ENCODE measurements around the gene RIOK2.

The RIOK2 gene

DNA sequence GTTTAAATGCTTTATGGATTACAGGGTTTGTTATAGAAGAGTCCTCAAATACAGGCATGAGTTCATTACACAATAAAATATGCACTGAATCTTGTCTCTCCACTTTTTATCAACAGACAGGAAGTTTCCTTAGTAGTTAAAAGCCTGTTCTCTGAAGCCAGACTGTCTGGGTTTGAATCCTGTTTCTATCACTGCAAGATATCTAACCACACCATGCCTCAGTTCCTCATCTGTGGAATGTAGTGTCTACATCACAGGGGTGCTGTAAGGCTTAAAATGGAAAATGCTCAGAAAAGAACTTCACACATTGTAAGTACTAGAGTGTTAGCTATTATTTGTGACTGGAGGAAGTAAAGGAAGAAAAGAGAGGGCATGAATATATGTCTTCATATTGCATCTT lies 49.9 kb downstream of the RIOK2 start:
- H3K27ac ChIP-seq (replicated peaks): no peak overlapping the region
- no peak overlapping the region for H3K4me3 ChIP-seq (replicated peaks; ENCODE audit: insufficient read depth, low read length)
- DNase-seq (ENCODE audit: low read depth in 1 of 2, low spot score in 1 of 2): peak in 1 of 2 experiments; percentile 10
- H3K27me3 ChIP-seq (ENCODE audit: insufficient read depth, poor library complexity, severe bottlenecking): no peaks in the 10 kb centered on the region
- TF ChIP-seq SPI1 (IDR thresholded peaks at IDR 0.05; ENCODE audit: borderline replicate concordance, low read depth) (no peak), GABPA (IDR thresholded peaks at IDR 0.05; ENCODE audit: low read depth) (no peak), POLR2AphosphoS5 (IDR thresholded peaks at IDR 0.05; ENCODE audit: low read depth) (no peak)
- TF ChIP-seq, protein P1, sequence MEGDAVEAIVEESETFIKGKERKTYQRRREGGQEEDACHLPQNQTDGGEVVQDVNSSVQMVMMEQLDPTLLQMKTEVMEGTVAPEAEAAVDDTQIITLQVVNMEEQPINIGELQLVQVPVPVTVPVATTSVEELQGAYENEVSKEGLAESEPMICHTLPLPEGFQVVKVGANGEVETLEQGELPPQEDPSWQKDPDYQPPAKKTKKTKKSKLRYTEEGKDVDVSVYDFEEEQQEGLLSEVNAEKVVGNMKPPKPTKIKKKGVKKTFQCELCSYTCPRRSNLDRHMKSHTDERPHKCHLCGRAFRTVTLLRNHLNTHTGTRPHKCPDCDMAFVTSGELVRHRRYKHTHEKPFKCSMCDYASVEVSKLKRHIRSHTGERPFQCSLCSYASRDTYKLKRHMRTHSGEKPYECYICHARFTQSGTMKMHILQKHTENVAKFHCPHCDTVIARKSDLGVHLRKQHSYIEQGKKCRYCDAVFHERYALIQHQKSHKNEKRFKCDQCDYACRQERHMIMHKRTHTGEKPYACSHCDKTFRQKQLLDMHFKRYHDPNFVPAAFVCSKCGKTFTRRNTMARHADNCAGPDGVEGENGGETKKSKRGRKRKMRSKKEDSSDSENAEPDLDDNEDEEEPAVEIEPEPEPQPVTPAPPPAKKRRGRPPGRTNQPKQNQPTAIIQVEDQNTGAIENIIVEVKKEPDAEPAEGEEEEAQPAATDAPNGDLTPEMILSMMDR (IDR thresholded peaks at IDR 0.05; ENCODE audit: insufficient read depth, low read length): no peak
- TF ChIP-seq, protein P2, sequence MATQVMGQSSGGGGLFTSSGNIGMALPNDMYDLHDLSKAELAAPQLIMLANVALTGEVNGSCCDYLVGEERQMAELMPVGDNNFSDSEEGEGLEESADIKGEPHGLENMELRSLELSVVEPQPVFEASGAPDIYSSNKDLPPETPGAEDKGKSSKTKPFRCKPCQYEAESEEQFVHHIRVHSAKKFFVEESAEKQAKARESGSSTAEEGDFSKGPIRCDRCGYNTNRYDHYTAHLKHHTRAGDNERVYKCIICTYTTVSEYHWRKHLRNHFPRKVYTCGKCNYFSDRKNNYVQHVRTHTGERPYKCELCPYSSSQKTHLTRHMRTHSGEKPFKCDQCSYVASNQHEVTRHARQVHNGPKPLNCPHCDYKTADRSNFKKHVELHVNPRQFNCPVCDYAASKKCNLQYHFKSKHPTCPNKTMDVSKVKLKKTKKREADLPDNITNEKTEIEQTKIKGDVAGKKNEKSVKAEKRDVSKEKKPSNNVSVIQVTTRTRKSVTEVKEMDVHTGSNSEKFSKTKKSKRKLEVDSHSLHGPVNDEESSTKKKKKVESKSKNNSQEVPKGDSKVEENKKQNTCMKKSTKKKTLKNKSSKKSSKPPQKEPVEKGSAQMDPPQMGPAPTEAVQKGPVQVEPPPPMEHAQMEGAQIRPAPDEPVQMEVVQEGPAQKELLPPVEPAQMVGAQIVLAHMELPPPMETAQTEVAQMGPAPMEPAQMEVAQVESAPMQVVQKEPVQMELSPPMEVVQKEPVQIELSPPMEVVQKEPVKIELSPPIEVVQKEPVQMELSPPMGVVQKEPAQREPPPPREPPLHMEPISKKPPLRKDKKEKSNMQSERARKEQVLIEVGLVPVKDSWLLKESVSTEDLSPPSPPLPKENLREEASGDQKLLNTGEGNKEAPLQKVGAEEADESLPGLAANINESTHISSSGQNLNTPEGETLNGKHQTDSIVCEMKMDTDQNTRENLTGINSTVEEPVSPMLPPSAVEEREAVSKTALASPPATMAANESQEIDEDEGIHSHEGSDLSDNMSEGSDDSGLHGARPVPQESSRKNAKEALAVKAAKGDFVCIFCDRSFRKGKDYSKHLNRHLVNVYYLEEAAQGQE (IDR thresholded peaks at IDR 0.05; ENCODE audit: insufficient replicate concordance, low read depth): no peak

DNA sequence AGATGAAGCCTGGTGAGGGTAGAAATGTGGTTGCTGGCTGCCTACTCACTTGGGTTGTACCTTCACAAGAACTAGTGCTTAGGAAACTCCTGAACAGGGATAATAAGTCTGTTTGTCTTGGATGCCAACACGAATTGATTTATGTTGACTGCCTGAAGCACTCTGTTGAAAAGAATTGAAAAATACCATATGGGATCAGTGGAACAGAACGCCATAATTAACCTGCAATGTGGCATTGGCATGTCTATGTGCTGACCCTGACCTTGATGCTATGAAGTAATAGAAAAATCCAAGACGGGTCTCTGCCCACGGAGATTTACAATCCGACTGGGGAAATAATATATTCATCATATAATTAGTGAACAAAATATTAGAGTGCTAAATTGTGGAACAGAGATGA lies 51.1 kb downstream of the RIOK2 start:
- Histone ChIP-seq H3K4me3 (replicated peaks; ENCODE audit: insufficient read depth, low read length) (no peak overlapping the region), H3K27ac (replicated peaks) (no peak overlapping the region), H3K27me3 (ENCODE audit: insufficient read depth, poor library complexity, severe bottlenecking) (no peaks in the 10 kb centered on the region)
- DNase-seq (ENCODE audit: low read depth in 1 of 2, low spot score in 1 of 2): no peak
- TF ChIP-seq GABPA (IDR thresholded peaks at IDR 0.05; ENCODE audit: low read depth) (no peak), SPI1 (IDR thresholded peaks at IDR 0.05; ENCODE audit: borderline replicate concordance, low read depth) (no peak), POLR2AphosphoS5 (IDR thresholded peaks at IDR 0.05; ENCODE audit: low read depth) (no peak)
- TF ChIP-seq, protein P2 (IDR thresholded peaks at IDR 0.05; ENCODE audit: insufficient replicate concordance, low read depth): no peak
- TF ChIP-seq, protein P1 (IDR thresholded peaks at IDR 0.05; ENCODE audit: insufficient read depth, low read length): no peak

DNA sequence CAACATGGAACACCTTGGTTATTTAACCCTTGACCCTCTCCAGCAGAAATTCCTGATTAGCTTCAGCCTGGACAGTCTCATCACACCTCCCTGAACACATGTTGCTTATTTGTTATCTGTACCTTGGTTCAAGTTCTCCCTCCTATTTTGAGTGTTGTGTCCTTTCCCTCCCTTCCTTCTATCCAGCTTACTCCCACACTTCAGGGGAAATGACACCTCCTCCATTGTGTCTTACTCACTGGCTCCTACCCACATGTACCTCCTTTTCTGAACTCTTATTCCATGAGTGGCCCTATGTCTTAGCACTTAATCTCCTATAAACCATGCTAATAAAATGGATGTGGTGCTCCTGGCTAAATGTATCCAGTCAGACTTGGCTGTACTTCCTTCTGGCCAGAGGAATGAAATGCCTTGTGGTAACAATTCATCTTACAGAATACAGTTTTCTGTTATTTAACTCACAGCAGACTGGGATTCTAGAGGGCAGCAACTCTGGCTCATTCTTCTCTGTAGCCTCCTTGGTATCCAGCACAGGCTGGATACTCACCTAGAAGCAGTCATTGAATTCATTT lies 51.8 kb downstream of the RIOK2 start:
- no peak for DNase-seq (ENCODE audit: low read depth in 1 of 2, low spot score in 1 of 2)
- no peak overlapping the region for H3K27ac ChIP-seq (replicated peaks)
- no peak overlapping the region for H3K4me3 ChIP-seq (replicated peaks; ENCODE audit: insufficient read depth, low read length)
- no peaks in the 10 kb centered on the region for H3K27me3 ChIP-seq (ENCODE audit: insufficient read depth, poor library complexity, severe bottlenecking)
- no peak for TF ChIP-seq GABPA (IDR thresholded peaks at IDR 0.05; ENCODE audit: low read depth)
- TF ChIP-seq SPI1 (IDR thresholded peaks at IDR 0.05; ENCODE audit: borderline replicate concordance, low read depth): no peak
- TF ChIP-seq, protein P1 (IDR thresholded peaks at IDR 0.05; ENCODE audit: insufficient read depth, low read length): no peak
- no peak for TF ChIP-seq POLR2AphosphoS5 (IDR thresholded peaks at IDR 0.05; ENCODE audit: low read depth)
- TF ChIP-seq, protein P2 (IDR thresholded peaks at IDR 0.05; ENCODE audit: insufficient replicate concordance, low read depth): no peak
